ENCODE data around the gene SLC16A14. TPM values are rescaled to one million over a fixed set of nuclear protein-coding genes. Genes with fewer than 3 reads are reported as not detected.
"Not testable (repeated sequence)": the region's sequence is repeated elsewhere in the genome, so short reads cannot be mapped to it uniquely, and the experiment has no call there.

SLC16A14 gene, protein sequence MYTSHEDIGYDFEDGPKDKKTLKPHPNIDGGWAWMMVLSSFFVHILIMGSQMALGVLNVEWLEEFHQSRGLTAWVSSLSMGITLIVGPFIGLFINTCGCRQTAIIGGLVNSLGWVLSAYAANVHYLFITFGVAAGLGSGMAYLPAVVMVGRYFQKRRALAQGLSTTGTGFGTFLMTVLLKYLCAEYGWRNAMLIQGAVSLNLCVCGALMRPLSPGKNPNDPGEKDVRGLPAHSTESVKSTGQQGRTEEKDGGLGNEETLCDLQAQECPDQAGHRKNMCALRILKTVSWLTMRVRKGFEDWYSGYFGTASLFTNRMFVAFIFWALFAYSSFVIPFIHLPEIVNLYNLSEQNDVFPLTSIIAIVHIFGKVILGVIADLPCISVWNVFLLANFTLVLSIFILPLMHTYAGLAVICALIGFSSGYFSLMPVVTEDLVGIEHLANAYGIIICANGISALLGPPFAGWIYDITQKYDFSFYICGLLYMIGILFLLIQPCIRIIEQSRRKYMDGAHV
- not detected in 2 replicates for total RNA-seq (2014; rRNA removed; shearing (Covaris generic))

GRCh38 chr2:230068651-230069055, at the start of gene SLC16A14:
TSS of gene SLC16A14 (minus strand) at chr2:230068924. CDS start at chr2:230059352, 9,572 bp downstream.
- DNase-seq (ENCODE audit: low read depth), result peak; percentile 39

GRCh38 chr2:230106771-230107170, 38.0 kb upstream of the SLC16A14 start:
- DNase-seq (ENCODE audit: low read depth), result no peak

GRCh38 chr2:230101967-230102366, 33.2 kb upstream of the SLC16A14 start:
- not testable (repeated sequence) for DNase-seq (ENCODE audit: low read depth)

DNA sequence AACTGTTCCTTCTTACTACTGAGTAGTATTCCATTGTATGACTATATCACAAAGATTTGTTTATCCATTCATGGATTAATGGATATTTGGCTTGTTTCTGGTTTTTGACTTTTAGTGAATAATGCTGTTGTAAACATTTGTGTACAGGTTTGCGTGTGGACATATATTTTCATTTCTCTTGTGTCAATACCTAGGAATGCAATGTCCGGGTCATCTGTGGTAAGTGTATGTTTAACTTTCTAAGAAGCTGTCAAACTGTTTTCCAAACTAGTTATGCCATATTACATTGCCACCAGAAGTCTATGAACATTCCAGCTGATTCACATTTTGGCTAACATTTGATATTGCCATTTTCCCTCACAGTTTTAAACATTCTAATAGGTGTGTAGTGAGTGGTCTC, 29.1 kb upstream of the SLC16A14 start:
- DNase-seq (ENCODE audit: low read depth), result no peak

DNA sequence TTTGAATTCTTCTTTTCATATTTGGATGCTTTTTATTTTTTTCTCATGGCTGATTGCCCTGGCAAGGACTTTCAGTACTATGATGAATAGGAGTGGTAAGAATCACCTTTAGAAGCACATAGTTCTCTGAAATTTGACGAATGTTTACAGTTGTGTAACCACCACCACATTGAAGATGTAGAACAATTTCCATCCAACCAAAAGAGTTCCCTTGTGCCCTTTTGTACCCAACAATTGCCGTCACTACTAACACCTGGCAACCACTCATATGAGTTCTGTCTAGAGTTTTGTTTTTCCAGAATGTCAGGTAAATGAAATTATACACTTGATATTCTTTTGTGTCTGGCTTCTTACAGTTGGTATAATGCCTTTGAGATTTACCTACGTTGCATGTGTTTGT, 28.7 kb upstream of the SLC16A14 start:
- no peak for DNase-seq (ENCODE audit: low read depth)

DNA sequence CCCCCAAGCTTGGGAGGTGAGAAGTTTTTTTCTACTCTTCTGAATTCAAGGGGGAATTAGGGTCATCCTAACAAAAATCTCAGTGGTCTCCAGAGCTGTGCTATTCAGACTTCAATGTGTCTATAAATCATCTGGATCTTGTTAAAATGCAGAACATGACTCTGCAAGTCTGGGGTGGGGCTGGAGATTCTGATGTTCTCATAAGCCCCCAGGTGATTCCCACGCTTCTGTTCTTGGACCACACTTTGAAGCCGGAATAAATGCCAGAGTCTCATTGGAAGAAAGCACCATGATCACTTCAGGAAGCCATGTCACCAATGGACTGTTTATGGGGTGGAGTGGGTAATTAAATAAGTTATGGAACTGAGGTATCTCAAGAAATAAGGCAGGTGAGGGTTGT, 22.2 kb upstream of the SLC16A14 start:
- no peak for DNase-seq (ENCODE audit: low read depth)

DNA sequence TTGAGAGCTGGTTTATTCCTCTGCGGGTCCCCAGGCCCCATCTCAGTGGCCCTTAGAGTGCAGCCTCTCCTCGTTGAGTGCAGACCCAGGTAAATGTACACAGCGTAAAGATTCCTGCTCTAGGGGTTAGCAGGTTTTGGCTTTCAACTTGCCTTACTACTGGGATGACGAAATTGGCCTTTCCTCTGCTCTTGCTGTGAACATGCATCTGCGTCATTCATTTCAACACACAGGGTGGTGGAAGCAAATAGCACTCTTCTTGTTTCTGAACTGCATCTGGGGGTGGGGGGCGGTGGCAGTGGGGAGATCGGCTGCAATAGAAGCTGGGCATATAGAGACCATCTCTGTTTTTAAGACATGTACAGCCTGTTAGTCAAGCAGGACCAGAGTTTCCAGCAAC, 16.5 kb upstream of the SLC16A14 start:
- no peak for DNase-seq (ENCODE audit: low read depth)

GRCh38 chr2:230077851-230078547, 9.3 kb upstream of the SLC16A14 start:
- no peak for DNase-seq (ENCODE audit: low read depth)

DNA sequence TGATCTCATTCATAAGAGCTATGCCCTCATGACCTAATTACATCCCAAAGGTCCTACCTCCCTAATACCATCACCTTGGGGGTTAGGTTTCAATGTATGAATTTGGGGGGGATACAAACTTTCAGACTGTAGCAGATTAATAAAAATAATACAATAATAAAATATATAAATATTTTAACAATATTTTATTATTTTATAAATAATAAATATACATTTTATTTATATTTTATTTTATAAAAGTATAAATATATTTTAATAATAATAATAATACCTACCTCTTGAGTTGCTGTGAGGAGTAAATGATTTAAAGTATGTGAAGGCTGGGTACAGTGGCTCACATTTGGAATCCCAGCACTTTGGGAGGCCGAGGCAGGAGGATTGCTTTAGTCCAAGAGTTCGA, 8.1 kb upstream of the SLC16A14 start:
- DNase-seq (ENCODE audit: low read depth), result no peak

GRCh38 chr2:230075988-230076631, 7.4 kb upstream of the SLC16A14 start:
- no peak for DNase-seq (ENCODE audit: low read depth)

- no peak for DNase-seq (ENCODE audit: low read depth)
These were observed 2.7 kb upstream of the SLC16A14 start for GRCh38 chr2:230071421-230071820.

- no peak for DNase-seq (ENCODE audit: low read depth)
These were observed 678 bp upstream of the SLC16A14 start for GRCh38 chr2:230069402-230069801.

- DNase-seq (ENCODE audit: low read depth), result peak; percentile 37
These were observed 591 bp downstream of the SLC16A14 start for GRCh38 chr2:230068016-230068650.

DNA sequence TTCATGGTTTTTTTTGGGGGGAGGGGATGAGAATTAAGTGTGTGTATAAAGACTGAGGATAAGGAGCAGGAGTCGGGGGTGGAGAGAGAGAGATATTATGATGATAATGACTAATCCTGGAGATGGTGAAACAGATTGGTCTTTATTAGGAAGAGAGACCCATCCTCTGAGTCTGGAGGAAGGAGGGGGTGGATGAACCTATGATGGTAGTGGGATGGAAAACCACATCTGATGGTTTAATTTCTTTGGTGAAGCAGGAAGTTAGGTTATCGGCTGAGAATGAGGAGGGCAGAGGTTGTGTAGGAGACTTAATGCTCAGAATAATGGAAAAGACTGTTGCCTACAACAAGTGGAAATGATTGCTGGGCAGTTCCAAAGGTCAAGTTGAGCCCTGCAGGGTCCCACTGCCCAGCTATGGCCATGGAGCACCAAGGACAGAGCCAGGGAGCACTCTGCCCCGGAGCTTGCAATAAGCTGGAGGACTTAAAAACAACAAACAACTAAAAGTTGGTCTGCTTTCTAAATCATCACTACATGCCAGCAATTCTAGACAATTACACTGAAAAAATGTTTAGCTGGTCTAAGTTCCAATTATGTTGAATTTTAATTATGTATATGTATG, 7.9 kb downstream of the SLC16A14 start:
- DNase-seq (ENCODE audit: low read depth), result no peak

GRCh38 chr2:230053753-230054478, 14.8 kb downstream of the SLC16A14 start:
- DNase-seq (ENCODE audit: low read depth), result peak; percentile 45

DNA sequence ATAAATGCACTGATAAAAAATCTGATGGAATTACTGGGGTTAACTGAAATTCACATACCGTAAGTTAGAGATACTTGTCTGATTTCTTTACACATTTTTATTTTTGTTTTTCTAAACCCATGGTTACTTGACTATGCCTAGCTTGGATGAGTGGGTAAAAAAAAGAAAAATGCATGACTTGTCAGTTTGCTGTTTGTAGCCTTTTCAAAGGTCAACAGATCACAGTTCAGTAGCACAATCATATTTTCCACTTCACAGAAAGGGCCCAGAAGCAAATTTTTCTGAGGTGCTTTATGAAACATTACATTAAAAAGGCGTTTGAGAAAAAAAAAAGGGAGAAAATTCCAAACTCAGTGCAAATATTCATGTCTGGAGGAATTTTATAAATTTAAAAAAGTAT, 16.4 kb downstream of the SLC16A14 start:
- no peak for DNase-seq (ENCODE audit: low read depth)

GRCh38 chr2:230050136-230050535, 18.6 kb downstream of the SLC16A14 start:
- no peak for DNase-seq (ENCODE audit: low read depth)

GRCh38 chr2:230048010-230048671, 20.6 kb downstream of the SLC16A14 start:
- DNase-seq (ENCODE audit: low read depth), result no peak

DNA sequence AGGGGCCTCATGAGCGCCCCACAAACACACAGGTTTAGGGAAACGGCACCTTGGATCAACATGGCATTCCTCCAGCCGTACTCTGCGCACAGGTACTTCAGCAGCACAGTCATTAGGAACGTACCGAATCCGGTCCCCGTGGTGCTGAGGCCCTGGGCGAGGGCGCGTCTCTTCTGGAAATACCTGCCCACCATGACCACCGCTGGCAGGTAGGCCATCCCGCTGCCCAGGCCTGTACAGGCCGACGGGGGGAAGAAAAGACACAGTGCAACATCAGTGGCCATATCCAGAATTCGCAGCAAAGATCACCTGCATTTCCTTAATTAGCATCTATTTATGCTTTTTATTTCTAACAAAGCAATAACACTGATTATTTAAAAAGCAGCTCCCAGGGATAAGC, 22.2 kb downstream of the SLC16A14 start:
- DNase-seq (ENCODE audit: low read depth), result no peak

GRCh38 chr2:230043461-230043860, 25.3 kb downstream of the SLC16A14 start:
- no peak for DNase-seq (ENCODE audit: low read depth)

Measured in RPMI7951 (cell line).